HepG2 (cell line): ENCODE data around the gene ZNF726. TPM values are rescaled to one million over a fixed set of nuclear protein-coding genes. Genes with fewer than 3 reads are reported as not detected.

ENCODE experiments used
- BCL6 ChIP-seq: IDR thresholded peaks from 2 replicates; pipeline ENCODE4 v1.6.1; 2016; ENCODE audit warnings: missing genetic modification reagents, missing compliant biosample characterization
- FOSL2 ChIP-seq: sonication (generic); formaldehyde crosslinking; IDR thresholded peaks from 2 replicates; pipeline ENCODE4 v1.4.0; 2020; ENCODE audit warnings: missing genetic modification reagents
- FOXA3 ChIP-seq: IDR thresholded peaks from 2 replicates; pipeline ENCODE4 v1.6.1; 2016; ENCODE audit warnings: missing genetic modification reagents, missing compliant biosample characterization
- FOXO1 ChIP-seq: sonication (generic); formaldehyde crosslinking; IDR thresholded peaks from 2 replicates; pipeline ENCODE4 v1.4.0; 2020; ENCODE audit warnings: missing genetic modification reagents
- FOXP1 ChIP-seq, 2 experiments: fragments of 450-650 bp in 1 of 2; IDR thresholded peaks; 2 replicates each; pipeline ENCODE4 v1.6.1; 2017 to 2018; ENCODE audit warnings: antibody characterized with exemption in 1 of 2
- HDAC2 ChIP-seq: sonication (generic); formaldehyde crosslinking; IDR thresholded peaks from 2 replicates; pipeline ENCODE4 v1.4.0; 2020; ENCODE audit warnings: missing genetic modification reagents
- IRX3 ChIP-seq: sonication (generic); formaldehyde crosslinking; IDR thresholded peaks from 2 replicates; pipeline ENCODE4 v1.8.1; 2023; ENCODE audit warnings: mild to moderate bottlenecking, low read depth, missing genetic modification reagents, borderline replicate concordance
- KDM4B ChIP-seq: sonication (generic); formaldehyde crosslinking; IDR thresholded peaks from 2 replicates; pipeline ENCODE4 v1.4.0; 2020; ENCODE audit warnings: missing genetic modification reagents
- POLR2AphosphoS2 ChIP-seq: IDR thresholded peaks from 2 replicates; pipeline ENCODE4 v1.6.1; 2011; ENCODE audit warnings: low read depth, low read length, improper control_type of control experiment
- SALL1 ChIP-seq: sonication (generic); formaldehyde crosslinking; IDR thresholded peaks from 2 replicates; pipeline ENCODE4 v1.8.0; 2022; ENCODE audit warnings: mild to moderate bottlenecking, missing genetic modification reagents
- SIX4 ChIP-seq: sonication (generic); formaldehyde crosslinking; IDR thresholded peaks from 2 replicates; pipeline ENCODE4 v1.4.0; 2020; ENCODE audit warnings: missing genetic modification reagents
- SOX6 ChIP-seq, 2 experiments: fragments of 450-650 bp in 1 of 2; sonication (generic) in 1 of 2; formaldehyde crosslinking in 1 of 2; IDR thresholded peaks; 2 replicates each; pipeline versions ENCODE4 v1.4.0 to v1.6.1; 2017 to 2020; ENCODE audit warnings: antibody characterized with exemption in 1 of 2, mild to moderate bottlenecking in 1 of 2, missing genetic modification reagents in 1 of 2
- THAP11 ChIP-seq: IDR thresholded peaks from 2 replicates; pipeline ENCODE4 v1.6.1; 2016; ENCODE audit warnings: missing biosample characterization, missing genetic modification reagents
- ZNF274 ChIP-seq: sonication (generic); formaldehyde crosslinking; IDR thresholded peaks from 2 replicates; pipeline ENCODE4 v1.5.1; 2020; ENCODE audit warnings: mild to moderate bottlenecking, missing genetic modification reagents
- ZNF446 ChIP-seq: sonication (generic); formaldehyde crosslinking; IDR thresholded peaks from 2 replicates; pipeline ENCODE4 v1.5.0; 2020; ENCODE audit warnings: mild to moderate bottlenecking, missing genetic modification reagents
- polyA plus RNA-seq, 8 experiments: library from polyadenylated mRNA; depleted of rRNA in 3 of 8; stranded (reverse) in 7 of 8; unstranded in 1 of 8; fragments of >200 nt; fragmentation: Illumina TruSeq in 4 of 8; extraction: Trizol in 4 of 8; gene quantifications; 2 replicates each; pipeline versions ENCODE4 v1.2.1 to v1.2.3, GENCODE V29; 2011 to 2016; ENCODE audit warnings: low read depth in 4 of 8, missing spikeins in 1 of 8, mixed read lengths in 1 of 8; ENCODE audit not compliant: insufficient read depth in 1 of 8
- total RNA-seq, 5 experiments: library from RNA; depleted of rRNA; stranded (reverse); fragments of >200 nt; fragmentation: Illumina TruSeq; extraction: Trizol; gene quantifications; 2 replicates each; pipeline ENCODE4 v1.2.3, GENCODE V29; 2016; ENCODE audit warnings: low read depth in 1 of 5
- TF ChIP-seq, protein P1 (sequence below): sonication (generic); formaldehyde crosslinking; IDR thresholded peaks from 2 replicates; pipeline ENCODE4 v1.8.0; 2023; ENCODE audit warnings: mild to moderate bottlenecking, missing genetic modification reagents
- TF ChIP-seq, protein P2 (sequence below): sonication (generic); formaldehyde crosslinking; IDR thresholded peaks from 2 replicates; pipeline ENCODE4 v1.5.1; 2020; ENCODE audit warnings: mild to moderate bottlenecking, missing genetic modification reagents, moderate library complexity
- TF ChIP-seq, protein P3 (sequence below): sonication (generic); formaldehyde crosslinking; IDR thresholded peaks from 2 replicates; pipeline ENCODE4 v1.5.0; 2020; ENCODE audit warnings: missing genetic modification reagents
- TF ChIP-seq, protein P4 (sequence below): sonication (generic); formaldehyde crosslinking; IDR thresholded peaks from 2 replicates; pipeline ENCODE4 v1.5.0; 2020; ENCODE audit warnings: mild to moderate bottlenecking, missing genetic modification reagents, borderline replicate concordance
- TF ChIP-seq, protein P5 (sequence below): sonication (generic); formaldehyde crosslinking; IDR thresholded peaks from 2 replicates; pipeline ENCODE4 v1.4.0; 2020; ENCODE audit warnings: missing genetic modification reagents, borderline replicate concordance
- TF ChIP-seq, protein P6 (sequence below): sonication (generic); formaldehyde crosslinking; IDR thresholded peaks from 2 replicates; pipeline ENCODE4 v1.4.0; 2020; ENCODE audit warnings: missing genetic modification reagents

The ZNF726 gene
- total and polyA plus RNA-seq, 2 of the 13 experiments (the other 11 are each of a cell fraction or from before 2014, with no cell fraction given), result not detected

DNA sequence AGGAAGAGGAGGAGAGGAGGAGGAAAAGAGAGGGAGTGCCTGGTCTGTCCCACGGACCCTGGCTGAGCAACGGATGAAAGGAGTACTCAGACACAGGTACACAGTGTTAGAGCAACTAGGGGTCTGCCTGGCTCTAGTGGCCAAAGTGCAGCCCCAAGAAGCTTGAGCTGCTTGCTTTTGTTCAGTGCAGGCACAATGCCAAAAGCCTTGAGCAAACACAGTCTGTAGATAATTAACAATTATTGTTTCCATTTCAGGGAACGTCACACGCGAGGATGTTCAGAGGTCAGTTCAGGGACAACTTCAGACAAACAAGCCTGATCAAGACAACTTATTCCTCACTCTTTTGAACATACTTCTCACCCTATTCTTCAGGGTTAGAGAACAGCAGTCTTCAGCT lies 32.2 kb upstream of the ZNF726 start (continued):
- TF ChIP-seq, protein P1, sequence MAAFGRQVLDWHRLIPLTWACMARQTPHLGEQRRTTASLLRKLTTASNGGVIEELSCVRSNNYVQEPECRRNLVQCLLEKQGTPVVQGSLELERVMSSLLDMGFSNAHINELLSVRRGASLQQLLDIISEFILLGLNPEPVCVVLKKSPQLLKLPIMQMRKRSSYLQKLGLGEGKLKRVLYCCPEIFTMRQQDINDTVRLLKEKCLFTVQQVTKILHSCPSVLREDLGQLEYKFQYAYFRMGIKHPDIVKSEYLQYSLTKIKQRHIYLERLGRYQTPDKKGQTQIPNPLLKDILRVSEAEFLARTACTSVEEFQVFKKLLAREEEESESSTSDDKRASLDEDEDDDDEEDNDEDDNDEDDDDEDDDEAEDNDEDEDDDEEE (CRISPR knock-in tag), result no peak
- TF ChIP-seq FOXA3 (peak; percentile 31; the same call in 1 of the 2 replicates), SOX6 (IDR thresholded peaks at IDR 0.05) (no peak), SOX6 (CRISPR knock-in tag; IDR thresholded peaks at IDR 0.05) (peak; percentile 91), ZNF446 (CRISPR knock-in tag) (no peak), FOXO1 (CRISPR knock-in tag) (peak; percentile 54), SIX4 (CRISPR knock-in tag) (no peak), HDAC2 (CRISPR knock-in tag) (0 out of 2 replicates have a peak, but pooled peaks have one; percentile 25), SALL1 (CRISPR knock-in tag) (peak; percentile 35; the same call in 1 of the 2 replicates), FOXP1 (IDR thresholded peaks at IDR 0.05) (no peak), FOXP1 (CRISPR knock-in tag; IDR thresholded peaks at IDR 0.05) (peak; percentile 18; the same call in 1 of the 2 replicates), BCL6 (CRISPR knock-in tag) (peak; percentile 46; the same call in 1 of the 2 replicates), THAP11 (no peak), KDM4B (CRISPR knock-in tag) (no peak), IRX3 (no peak), POLR2AphosphoS2 (no peak), FOSL2 (CRISPR knock-in tag) (0 out of 2 replicates have a peak, but pooled peaks have one; percentile 31), ZNF274 (no peak)
- TF ChIP-seq, protein P2, sequence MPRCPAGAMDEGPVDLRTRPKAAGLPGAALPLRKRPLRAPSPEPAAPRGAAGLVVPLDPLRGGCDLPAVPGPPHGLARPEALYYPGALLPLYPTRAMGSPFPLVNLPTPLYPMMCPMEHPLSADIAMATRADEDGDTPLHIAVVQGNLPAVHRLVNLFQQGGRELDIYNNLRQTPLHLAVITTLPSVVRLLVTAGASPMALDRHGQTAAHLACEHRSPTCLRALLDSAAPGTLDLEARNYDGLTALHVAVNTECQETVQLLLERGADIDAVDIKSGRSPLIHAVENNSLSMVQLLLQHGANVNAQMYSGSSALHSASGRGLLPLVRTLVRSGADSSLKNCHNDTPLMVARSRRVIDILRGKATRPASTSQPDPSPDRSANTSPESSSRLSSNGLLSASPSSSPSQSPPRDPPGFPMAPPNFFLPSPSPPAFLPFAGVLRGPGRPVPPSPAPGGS, result no peak
- TF ChIP-seq, protein P3, sequence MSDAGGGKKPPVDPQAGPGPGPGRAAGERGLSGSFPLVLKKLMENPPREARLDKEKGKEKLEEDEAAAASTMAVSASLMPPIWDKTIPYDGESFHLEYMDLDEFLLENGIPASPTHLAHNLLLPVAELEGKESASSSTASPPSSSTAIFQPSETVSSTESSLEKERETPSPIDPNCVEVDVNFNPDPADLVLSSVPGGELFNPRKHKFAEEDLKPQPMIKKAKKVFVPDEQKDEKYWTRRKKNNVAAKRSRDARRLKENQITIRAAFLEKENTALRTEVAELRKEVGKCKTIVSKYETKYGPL (CRISPR knock-in tag), result no peak
- TF ChIP-seq, protein P4, sequence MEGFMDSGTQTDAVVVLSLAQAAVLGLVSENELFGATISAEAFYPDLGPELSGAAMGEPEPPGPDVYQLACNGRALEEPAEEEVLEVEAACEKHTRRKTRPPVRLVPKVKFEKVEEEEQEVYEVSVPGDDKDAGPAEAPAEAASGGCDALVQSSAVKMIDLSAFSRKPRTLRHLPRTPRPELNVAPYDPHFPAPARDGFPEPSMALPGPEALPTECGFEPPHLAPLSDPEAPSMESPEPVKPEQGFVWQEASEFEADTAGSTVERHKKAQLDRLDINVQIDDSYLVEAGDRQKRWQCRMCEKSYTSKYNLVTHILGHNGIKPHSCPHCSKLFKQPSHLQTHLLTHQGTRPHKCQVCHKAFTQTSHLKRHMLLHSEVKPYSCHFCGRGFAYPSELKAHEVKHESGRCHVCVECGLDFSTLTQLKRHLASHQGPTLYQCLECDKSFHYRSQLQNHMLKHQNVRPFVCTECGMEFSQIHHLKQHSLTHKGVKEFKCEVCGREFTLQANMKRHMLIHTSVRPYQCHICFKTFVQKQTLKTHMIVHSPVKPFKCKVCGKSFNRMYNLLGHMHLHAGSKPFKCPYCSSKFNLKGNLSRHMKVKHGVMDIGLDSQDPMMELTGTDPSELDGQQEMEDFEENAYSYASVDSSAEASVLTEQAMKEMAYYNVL, result peak; percentile 79; the same call in 1 of the 2 replicates
- TF ChIP-seq, protein P5, sequence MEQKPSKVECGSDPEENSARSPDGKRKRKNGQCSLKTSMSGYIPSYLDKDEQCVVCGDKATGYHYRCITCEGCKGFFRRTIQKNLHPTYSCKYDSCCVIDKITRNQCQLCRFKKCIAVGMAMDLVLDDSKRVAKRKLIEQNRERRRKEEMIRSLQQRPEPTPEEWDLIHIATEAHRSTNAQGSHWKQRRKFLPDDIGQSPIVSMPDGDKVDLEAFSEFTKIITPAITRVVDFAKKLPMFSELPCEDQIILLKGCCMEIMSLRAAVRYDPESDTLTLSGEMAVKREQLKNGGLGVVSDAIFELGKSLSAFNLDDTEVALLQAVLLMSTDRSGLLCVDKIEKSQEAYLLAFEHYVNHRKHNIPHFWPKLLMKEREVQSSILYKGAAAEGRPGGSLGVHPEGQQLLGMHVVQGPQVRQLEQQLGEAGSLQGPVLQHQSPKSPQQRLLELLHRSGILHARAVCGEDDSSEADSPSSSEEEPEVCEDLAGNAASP (CRISPR knock-in tag), result peak; percentile 68; the same call in 1 of the 2 replicates
- TF ChIP-seq, protein P6, sequence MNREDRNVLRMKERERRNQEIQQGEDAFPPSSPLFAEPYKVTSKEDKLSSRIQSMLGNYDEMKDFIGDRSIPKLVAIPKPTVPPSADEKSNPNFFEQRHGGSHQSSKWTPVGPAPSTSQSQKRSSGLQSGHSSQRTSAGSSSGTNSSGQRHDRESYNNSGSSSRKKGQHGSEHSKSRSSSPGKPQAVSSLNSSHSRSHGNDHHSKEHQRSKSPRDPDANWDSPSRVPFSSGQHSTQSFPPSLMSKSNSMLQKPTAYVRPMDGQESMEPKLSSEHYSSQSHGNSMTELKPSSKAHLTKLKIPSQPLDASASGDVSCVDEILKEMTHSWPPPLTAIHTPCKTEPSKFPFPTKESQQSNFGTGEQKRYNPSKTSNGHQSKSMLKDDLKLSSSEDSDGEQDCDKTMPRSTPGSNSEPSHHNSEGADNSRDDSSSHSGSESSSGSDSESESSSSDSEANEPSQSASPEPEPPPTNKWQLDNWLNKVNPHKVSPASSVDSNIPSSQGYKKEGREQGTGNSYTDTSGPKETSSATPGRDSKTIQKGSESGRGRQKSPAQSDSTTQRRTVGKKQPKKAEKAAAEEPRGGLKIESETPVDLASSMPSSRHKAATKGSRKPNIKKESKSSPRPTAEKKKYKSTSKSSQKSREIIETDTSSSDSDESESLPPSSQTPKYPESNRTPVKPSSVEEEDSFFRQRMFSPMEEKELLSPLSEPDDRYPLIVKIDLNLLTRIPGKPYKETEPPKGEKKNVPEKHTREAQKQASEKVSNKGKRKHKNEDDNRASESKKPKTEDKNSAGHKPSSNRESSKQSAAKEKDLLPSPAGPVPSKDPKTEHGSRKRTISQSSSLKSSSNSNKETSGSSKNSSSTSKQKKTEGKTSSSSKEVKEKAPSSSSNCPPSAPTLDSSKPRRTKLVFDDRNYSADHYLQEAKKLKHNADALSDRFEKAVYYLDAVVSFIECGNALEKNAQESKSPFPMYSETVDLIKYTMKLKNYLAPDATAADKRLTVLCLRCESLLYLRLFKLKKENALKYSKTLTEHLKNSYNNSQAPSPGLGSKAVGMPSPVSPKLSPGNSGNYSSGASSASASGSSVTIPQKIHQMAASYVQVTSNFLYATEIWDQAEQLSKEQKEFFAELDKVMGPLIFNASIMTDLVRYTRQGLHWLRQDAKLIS, result no peak
